NCI-H1048 (cell line): ENCODE measurements around the gene TDRD6.

ENCODE experiments used
- DNase-seq: peaks from one replicate; lab custom pipeline; 2025; lab: John Stamatoyannopoulos, UW

Gene TDRD6

DNA sequence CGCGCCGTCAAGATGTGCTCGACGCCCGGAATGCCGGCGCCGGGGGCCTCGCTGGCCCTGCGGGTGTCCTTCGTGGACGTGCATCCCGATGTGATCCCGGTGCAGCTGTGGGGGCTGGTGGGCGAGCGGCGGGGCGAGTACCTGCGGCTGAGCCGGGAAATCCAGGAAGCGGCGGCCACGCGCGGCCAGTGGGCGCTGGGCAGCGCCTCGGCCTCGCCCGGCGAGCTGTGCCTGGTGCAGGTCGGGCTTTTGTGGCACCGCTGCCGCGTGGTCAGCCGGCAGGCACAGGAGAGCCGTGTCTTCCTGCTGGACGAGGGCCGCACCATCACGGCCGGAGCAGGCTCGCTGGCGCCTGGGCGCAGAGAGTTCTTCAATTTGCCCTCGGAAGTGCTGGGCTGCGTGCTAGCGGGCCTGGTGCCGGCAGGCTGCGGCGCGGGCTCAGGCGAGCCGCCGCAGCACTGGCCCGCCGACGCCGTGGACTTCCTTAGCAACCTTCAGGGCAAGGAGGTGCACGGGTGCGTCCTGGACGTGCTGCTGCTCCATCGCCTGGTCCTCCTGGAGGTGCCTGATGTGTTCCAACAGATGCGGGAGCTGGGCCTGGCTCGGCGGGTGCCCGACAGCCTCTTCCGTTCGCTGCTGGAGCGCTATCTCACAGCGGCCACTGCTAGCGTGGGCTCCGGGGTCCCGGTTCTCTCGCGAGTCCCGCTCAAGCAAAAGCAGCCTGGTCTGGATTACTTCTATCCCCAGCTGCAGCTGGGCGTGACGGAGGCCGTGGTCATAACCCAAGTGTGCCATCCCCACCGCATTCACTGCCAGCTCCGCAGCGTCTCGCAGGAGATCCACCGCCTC lies 656 bp downstream of the TDRD6 start:
- DNase-seq: no peak

DNA sequence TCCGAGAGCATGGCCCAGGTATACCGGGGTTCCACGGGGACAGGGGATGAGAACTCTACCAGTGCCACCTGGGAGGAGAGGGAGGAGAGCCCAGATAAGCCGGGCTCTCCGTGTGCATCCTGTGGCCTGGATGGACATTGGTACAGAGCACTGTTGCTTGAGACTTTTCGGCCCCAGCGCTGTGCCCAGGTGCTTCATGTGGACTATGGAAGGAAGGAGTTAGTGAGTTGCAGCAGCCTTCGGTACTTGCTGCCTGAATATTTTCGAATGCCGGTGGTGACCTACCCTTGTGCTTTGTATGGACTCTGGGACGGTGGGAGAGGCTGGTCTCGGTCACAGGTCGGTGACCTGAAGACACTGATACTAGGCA lies 1.3 kb downstream of the TDRD6 start:
- DNase-seq: no peak

DNA sequence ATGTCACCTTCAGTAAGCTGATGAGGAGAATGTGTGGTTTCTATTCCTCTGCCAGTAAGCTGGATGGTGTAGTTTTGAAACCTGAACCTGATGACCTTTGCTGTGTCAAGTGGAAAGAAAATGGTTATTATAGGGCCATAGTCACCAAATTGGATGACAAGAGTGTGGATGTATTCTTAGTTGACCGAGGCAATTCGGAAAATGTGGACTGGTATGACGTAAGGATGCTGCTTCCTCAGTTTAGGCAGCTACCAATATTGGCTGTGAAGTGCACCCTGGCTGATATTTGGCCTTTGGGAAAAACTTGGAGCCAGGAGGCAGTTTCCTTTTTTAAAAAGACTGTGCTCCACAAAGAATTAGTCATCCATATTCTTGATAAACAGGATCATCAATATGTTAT lies 2.0 kb downstream of the TDRD6 start:
- DNase-seq: no peak

DNA sequence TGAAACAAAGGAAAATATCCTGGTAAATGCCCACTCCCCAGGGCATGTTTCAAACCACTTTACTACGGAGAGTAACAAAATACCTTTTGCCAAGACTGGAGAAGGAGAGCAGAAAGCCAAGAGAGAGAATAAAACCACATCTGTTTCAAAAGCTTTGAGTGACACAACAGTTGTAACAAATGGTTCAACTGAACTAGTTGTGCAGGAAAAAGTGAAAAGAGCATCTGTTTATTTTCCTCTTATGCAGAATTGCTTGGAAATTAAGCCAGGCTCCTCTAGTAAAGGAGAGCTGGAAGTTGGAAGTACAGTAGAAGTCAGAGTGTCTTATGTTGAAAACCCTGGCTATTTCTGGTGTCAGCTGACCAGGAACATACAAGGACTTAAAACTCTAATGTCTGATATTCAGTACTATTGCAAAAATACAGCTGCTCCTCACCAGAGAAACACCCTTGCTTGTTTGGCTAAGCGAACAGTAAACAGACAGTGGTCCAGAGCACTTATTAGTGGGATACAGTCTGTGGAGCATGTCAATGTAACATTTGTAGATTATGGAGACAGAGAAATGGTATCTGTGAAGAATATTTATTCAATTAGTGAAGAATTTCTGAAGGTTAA lies 2.6 kb downstream of the TDRD6 start:
- no peak for DNase-seq

DNA sequence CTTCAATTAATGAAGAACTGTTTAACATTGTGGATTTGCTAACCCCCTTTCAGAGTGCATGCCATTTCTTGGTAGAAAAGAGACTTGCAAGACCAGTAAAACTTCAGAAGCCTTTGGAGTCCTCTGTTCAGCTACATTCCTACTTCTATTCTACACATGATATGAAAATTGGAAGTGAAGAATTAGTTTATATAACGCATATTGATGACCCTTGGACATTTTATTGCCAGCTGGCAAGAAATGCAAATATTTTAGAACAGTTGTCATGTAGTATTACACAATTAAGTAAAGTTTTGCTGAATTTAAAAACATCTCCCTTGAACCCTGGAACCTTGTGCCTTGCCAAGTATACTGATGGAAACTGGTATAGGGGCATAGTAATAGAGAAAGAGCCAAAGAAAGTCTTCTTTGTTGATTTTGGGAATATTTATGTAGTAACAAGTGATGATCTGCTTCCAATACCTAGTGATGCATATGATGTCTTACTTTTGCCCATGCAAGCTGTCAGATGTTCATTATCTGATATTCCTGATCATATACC lies 3.3 kb downstream of the TDRD6 start:
- DNase-seq: no peak

DNA sequence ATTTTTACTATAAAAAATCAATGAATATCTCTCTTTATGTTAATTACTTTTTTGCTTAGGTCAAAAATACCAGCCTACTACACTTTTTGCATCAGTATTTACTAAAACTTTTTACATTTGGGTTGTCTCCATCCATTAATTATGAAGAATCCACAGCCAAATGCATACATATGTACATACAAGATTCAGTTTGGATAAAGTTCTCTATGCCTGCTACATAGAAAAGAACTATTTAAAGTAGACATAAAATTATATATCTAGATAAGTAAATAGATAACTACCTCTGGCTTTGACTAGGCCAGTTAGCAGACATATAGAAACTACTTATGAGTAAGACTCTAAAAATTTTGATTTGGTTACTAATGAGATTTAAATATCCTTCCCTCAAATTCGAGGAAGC lies 12.3 kb downstream of the TDRD6 start:
- DNase-seq: no peak

DNA sequence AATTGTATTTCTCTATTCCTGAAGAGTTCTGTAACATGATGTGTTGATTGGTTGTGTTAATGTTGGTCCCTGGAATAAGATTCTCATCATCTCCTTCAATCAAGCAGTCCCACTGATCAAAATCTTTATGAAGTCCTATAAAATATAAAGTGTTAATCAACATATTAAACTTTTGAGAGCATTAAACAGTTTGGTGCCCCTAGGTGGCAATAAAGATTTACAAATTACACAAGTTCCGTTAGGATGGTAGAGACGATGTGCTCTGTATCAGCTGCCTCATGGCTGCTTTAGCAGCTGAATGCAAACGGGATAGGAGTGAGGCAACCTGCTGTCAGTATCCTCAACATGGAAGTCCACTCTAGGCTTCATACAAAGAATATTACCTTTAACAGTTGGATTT lies 16.9 kb downstream of the TDRD6 start:
- no peak for DNase-seq

DNA sequence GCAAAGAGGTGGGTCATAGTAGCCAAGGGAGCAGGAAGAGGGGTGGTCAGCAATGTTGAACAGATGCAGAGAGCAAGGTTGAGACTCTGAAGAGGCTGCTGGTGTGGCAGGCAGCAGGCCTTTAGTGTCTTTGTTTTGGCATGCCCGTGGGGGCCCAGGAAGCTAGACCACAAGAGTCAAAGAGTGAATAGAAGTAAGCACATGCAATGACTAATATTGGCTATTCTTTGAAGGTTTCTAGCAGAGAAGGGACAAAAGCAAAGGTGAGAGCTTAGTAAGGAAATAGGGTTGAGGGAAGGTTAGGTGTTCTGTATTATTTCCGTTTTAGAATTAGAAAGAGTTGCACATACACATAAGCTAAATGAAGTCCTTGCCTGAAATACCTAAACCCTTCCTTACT lies 18.8 kb downstream of the TDRD6 start:
- DNase-seq: no peak

DNA sequence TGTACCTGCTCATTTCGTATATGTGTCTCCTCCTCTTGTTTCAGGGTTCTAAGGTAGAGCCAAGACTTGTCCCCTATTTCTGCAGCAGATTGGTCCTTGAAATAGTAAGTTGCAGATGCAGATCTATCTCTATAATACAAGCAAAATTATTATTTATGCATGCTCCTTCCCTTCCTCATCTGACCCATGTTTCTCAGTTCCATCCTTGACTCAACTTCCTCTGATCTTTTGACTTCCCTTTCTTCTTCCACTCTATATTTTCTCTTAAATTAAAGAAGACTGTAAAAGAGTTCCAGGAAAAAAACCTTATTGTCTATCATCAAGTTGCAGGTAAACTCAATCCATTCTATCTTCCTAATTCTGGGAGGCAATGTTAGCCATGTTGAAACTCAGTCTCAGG lies 23.8 kb downstream of the TDRD6 start:
- no peak for DNase-seq

DNA sequence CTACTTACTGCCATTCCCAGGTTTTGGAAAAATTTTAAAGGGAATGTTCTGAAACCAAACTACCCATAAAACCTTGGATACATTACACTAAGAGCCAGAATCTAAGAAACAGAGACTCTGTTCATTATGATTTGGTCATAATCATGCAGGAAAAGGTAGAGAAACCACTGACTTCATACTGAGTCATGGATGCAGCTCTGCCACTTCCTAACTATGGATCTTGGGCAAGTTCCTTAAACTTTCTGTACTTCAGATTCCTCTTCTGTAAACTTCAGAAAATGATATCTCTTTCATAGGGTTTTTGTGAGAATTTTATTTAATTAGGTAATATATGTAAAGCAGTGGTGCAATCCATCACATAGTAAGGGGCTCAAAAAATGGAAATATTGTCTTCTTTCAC lies 27.5 kb downstream of the TDRD6 start:
- no peak for DNase-seq

DNA sequence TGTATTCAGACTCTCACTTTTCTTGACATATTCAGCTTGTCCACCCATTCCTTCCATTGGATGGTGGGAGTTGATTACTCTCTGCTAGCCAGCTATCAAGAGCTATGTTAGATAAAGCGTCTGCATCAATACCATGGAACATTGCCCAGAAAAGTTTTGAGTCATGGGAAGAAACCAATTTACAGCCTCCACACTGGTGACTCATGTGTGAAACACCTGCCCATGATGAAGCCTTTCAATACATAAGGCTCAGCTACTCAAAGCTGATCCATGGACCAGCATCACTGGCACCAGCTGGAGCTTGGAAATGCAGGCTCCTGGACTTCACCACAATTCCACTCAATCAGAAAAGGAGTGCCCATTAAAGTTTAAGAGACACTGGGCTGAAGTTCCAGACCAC lies 31.4 kb downstream of the TDRD6 start:
- no peak for DNase-seq

DNA sequence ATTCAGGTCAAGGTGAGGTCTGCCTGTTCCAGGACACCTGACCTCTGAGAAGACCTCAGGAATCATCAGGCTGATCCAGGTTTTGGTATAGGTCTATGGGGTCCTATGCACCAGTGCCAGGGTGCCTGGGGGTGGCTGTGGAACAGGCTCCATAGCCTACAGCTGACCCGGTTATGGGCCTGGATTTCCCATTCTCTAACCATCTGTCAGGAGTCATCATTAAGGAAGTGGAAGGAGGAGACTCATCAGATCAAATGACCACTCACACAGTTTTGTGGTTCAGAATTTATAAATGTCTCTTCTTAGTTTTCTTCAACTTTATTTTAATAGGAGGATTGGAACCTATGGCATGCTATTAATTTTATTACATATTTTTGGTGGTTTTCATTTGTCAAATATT lies 32.7 kb downstream of the TDRD6 start:
- DNase-seq: no peak

DNA sequence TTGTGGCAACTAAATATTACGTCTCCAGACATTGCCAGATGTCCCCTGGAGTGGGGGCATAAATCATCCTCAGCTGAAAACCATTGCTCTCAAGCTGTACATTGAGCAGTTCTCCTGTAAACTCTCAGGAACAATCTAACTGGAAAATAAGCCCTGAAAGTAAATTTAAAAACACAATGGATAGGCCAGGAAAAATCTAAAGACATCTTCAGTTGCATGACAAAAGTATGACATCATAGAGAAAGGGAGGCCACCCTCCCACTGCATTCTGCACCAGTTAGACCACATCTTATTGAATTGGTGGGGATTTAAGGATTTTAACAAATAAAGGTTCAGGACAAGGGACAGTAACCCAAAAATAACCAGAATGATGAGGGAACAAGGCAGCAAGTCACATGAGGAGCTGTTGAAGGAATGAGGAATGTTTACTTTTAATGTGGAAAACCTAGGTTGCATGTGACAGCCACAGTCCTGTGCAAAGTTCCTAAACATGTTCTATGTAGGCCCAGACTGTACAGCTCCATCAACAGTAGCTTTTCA lies 42.2 kb downstream of the TDRD6 start:
- no peak for DNase-seq

DNA sequence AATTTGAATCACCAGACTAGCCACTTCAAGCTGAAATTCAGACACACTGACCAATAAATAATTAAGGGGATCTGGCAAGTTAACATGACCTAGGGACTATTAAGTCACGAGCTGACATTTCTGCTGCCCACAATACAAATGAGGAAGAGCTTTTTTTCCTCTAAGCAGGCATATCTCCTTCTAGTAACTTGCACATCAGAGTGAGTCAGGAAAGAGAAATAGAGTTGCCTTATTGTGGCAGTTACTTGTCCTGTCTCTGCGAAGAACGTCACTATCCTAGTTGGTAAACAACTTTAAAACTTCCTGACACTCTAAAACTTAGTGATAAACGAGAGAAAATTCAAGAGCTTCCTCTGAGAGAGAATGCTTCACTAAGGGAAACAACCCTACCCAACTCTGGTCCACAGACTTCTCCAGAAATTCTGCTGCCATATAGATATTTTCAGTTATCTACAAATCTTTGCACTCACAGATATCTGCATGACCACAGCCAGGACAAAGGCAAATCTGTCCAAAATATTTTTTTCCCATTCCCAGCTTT lies 43.3 kb downstream of the TDRD6 start:
- no peak for DNase-seq

DNA sequence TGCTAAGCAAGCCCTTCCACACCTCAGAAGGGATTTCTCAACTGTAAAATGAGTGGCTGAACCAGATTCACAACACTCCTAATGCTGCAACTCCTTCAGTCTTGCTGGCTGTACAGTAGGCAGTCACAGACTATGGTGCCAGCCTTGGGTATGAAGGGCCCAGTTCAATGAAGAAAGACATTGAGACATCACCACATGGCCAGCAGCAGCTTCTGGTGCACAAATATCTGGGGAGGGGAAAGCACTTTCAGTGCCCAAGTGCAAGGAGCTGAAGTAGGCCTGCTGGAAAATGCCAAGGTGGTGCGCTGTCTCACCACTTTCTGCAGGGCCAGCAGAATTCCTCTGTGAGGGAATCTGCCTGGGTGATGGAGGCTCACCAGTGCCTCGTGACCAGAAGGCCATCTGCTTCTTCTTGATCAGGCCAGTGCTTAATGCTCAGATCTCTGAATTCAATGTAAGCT lies 45.7 kb downstream of the TDRD6 start:
- DNase-seq: no peak

DNA sequence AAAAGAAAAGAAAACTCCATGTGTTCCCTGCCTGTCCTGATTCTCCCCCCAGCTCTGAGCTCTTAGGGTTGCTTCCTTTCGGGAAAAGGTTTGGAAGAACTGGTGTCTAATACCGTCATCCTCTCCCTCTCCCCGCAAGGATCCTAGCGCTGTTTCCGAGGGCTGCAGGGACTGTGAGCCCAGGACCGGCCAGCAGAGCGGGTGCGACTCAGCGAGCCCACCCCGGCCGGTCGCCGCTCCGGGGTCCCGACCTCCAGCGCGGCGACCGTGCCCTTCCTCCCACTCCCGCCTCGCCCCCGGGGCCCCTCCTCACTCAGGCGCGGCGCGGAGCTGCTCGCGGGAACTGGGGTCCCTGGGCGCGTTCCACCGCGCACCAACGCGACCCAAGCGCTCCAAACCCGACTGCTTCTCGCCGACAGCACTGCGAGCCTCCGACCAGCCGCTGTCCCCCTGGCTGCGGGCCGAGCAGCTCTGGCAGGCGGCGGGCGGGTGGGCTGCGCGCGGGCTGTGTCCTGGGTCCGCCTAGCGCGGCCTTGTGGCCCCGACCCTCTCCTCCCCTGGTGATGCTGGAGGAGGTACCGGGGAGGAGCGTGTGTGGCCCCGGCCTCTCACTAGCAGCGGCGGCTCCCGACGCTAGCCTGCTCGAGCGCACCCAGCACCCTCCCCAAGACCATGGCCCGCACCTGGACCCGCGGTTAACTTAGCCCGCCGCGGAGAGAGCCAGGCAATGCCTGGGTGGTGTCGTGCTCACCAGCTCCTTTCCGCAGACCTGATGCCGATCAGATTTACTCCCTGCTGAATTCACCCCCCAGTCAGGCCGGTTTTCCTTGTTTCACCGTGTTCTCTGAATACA lies 47.4 kb downstream of the TDRD6 start, which contains the start of gene PLA2G7:
TSS of gene PLA2G7 (minus strand) at position 509 of the 853 bp plus-strand sequence. CDS start 12,484 bp downstream, outside the sequence.
- DNase-seq: no peak

DNA sequence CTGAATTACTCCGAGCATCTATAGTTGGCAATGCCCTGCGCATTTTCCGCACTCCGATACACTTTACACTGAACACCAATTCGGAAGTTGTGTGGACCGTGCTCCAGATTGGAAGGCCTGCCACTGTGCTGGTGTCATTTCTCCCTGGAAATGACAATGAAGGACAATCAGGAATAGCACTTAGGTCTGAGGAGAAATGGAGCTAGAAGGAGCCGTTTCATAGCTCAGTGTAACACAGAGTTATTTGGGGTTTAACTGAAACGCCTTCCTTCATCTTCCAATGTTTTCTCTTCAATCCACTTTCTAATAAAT lies 48.0 kb downstream of the TDRD6 start:
- DNase-seq: no peak

DNA sequence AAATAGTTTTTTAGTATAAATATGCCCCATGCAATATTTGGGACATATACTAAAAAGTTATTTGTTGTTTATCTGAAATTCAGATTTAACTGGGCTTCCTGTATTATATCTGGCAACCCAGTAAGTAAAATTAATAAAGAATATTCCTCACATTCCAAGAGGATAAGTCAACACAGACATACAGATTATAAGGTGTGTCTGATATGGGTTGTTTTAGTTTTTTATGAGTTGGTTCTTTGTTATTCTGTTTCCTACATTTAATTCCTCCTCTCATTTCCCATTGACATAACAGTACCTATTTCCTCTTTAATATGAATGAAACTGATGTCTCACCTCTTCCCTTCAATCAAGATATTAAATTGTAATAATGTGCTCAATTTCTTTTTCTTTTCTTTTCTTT lies 49.2 kb downstream of the TDRD6 start:
- DNase-seq: no peak

DNA sequence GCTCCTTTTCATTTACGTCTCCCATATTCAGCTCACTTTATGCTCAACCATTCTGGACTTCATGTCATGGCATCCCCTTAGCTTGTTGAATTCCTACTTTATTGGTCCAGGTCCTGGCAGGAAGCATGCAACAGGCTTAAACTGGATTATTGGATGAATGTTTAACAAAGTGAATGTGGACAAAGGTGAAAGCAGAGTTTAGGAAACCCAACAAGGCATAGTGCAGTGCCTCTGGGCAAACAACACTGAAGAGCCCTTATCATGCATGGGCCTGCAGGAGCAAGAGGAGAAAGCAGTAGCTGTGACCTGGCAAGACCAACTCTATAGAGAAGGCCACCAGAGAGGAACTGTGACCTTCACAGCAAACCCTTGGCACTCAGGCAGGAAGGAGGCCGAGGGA lies 53.8 kb downstream of the TDRD6 start:
- no peak for DNase-seq

DNA sequence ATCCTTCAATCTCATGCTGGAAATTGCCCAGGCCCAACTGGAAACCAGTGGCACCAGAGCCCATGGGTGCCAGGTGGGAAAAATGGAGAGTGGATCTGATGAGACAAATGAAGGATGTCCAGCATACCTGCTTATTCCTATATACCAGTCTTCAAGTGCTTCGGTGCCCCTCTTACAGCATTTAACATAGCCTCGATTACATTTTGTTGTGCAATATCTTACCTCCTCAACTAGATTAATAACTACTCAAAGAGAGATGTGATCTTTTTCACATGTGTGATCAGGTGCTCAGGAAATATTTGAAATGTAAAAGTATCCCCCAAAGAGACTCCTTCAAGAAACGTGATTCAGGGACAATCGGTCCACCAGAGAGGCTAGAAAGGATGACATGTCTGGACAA lies 54.2 kb downstream of the TDRD6 start:
- DNase-seq: no peak

DNA sequence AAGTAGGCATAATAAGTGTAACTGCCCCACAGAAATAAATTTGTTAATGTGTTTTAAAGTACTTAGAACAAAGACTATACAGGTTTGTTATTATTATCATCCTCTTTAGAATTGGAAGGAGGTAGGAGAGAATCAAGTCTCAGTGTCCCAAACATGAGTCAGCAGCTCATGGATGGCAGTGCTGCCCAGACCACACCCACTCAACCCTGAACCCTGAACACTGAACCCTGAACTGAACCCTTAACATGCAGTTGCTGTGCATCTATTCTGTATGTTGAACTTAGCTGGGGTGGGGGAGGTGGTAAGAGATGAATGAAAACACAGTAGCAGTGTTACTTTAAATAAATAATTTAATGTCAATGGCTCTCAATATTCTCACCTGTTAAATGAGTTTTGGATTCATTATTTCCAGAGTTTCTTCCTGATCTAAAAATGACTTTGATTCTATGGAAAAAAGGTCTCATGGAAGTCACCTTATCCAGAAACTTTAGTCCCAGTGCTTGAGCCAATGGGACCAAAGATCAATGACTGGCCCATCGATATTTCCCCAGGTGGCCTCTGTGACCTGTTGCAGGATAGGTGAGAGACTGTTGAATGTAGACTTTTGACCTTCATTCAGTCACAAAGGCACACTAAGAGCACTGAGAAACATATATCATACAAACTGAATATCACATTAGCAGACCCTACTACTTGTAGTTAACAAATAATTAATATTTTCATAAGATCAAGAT lies 55.9 kb downstream of the TDRD6 start:
- DNase-seq: no peak
